Esophagus muscularis mucosa (tissue), 4 donors: ENCODE data around the gene ALDH7A1.

Experiments
- EP300 ChIP-seq: sonication (generic); formaldehyde crosslinking; IDR thresholded peaks from one replicate; pipeline ENCODE4 v1.6.1; 2017; ENCODE audit warnings: antibody characterized with exemption
- POLR2A ChIP-seq: fragments of 450-650 bp; IDR thresholded peaks from one replicate; pipeline ENCODE4 v1.6.1; 2017; ENCODE audit warnings: antibody characterized with exemption, moderate library complexity, mild to moderate bottlenecking, low read depth
- POLR2AphosphoS5 ChIP-seq, 2 donors: sonication (generic); formaldehyde crosslinking; IDR thresholded peaks; one replicate each; pipeline ENCODE4 v1.6.1; 2017; ENCODE audit warnings: antibody characterized with exemption in 2 of 2
- TF ChIP-seq, protein P1 (sequence below), 3 experiments: fragments of 200-600 bp in 2 of 3; fragments of 450-650 bp in 1 of 3; sonication (generic) in 2 of 3; IDR thresholded peaks; one replicate each; pipeline ENCODE4 v1.5.1; 2017 to 2019; ENCODE audit warnings: antibody characterized with exemption in 3 of 3, mild to moderate bottlenecking in 2 of 3, moderate library complexity in 1 of 3

DNA sequence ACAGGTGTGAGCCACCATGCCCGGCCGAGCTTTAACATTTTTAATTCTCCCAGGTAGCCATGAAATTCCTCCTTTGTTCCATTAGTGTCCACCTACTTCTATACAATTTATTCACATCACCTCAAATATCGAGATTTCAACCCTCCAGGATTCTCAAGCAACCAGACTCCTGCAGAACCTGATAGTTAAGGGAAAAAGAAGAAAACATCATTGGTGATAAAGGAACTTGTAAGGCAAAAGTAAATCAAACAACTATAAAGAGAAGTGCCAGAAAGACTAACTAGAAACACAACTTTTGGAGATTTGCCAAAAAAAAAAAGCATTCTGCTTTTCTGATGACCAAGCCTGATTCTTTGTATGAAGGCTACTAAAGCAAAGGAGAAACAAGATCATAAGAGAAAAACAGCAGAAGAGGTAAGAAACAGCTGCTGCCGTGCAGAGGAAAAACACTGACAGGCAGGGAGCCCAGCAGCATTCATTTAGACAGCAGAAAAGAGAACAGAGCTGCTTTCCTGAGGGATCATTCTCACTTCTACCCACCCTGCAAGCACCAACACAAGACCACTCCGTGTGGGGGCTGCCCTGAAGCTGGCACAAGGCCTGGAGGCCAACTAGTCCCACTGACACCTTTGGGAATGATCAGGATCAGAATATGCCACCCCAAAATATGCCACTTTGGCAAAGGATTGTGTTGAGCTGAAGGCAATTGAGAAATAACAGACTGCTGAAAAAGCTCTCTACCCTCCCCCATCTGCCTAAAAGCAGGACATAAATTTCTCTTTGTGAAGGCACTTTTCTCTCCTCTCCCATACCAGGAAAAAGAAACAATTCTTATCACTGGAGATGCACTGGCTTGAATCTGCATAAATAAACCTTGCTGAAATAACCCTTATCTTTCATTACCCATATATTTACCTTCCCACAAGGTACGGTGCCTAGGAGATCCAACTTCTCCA lies 75.1 kb downstream of the ALDH7A1 start:
- TF ChIP-seq POLR2A (no peak), POLR2AphosphoS5 (IDR thresholded peaks at IDR 0.05) (peak; percentile 8 to 39), EP300 (no peak)
- TF ChIP-seq, protein P1, sequence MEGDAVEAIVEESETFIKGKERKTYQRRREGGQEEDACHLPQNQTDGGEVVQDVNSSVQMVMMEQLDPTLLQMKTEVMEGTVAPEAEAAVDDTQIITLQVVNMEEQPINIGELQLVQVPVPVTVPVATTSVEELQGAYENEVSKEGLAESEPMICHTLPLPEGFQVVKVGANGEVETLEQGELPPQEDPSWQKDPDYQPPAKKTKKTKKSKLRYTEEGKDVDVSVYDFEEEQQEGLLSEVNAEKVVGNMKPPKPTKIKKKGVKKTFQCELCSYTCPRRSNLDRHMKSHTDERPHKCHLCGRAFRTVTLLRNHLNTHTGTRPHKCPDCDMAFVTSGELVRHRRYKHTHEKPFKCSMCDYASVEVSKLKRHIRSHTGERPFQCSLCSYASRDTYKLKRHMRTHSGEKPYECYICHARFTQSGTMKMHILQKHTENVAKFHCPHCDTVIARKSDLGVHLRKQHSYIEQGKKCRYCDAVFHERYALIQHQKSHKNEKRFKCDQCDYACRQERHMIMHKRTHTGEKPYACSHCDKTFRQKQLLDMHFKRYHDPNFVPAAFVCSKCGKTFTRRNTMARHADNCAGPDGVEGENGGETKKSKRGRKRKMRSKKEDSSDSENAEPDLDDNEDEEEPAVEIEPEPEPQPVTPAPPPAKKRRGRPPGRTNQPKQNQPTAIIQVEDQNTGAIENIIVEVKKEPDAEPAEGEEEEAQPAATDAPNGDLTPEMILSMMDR (IDR thresholded peaks at IDR 0.05): no peak
